Kidney epithelial cell (primary cell): ENCODE results near the gene LDLRAD4. TPM values are rescaled to one million over a fixed set of nuclear protein-coding genes. Genes with fewer than 3 reads are reported as not detected.

Experiments used
- DNase-seq: peaks from one replicate; pipeline ENCODE4 v3.0.0-alpha.2; 2010; ENCODE audit warnings: low read depth
- H3K27me3 ChIP-seq: 2 replicates; pipeline ENCODE4 v1.6.0; 2011; ENCODE audit warnings: low read length; ENCODE audit not compliant: control insufficient read depth, insufficient read depth
- H3K36me3 ChIP-seq: 2 replicates; pipeline ENCODE4 v1.5.1; 2011; ENCODE audit warnings: low read length; ENCODE audit not compliant: control insufficient read depth, insufficient read depth
- H3K4me3 ChIP-seq: 2 replicates; pipeline ENCODE4 v1.5.1; 2011; ENCODE audit warnings: low read depth, mild to moderate bottlenecking, control low read depth, low read length
- total RNA-seq: library from RNA; depleted of rRNA; stranded (reverse); fragments of >200 nt; gene quantifications from 2 replicates; pipeline ENCODE4 v1.2.3, GENCODE V29; 2015
- TF ChIP-seq, protein P1 (sequence below): IDR thresholded peaks from 2 replicates; pipeline ENCODE4 v1.5.1; 2011; ENCODE audit warnings: mild to moderate bottlenecking, moderate library complexity, low read length, control low read depth, inconsistent platforms; ENCODE audit not compliant: insufficient read depth, poor library complexity, severe bottlenecking

The LDLRAD4 gene
- total RNA-seq, 1 donor from 2014 or later = 5.8 TPM

DNA sequence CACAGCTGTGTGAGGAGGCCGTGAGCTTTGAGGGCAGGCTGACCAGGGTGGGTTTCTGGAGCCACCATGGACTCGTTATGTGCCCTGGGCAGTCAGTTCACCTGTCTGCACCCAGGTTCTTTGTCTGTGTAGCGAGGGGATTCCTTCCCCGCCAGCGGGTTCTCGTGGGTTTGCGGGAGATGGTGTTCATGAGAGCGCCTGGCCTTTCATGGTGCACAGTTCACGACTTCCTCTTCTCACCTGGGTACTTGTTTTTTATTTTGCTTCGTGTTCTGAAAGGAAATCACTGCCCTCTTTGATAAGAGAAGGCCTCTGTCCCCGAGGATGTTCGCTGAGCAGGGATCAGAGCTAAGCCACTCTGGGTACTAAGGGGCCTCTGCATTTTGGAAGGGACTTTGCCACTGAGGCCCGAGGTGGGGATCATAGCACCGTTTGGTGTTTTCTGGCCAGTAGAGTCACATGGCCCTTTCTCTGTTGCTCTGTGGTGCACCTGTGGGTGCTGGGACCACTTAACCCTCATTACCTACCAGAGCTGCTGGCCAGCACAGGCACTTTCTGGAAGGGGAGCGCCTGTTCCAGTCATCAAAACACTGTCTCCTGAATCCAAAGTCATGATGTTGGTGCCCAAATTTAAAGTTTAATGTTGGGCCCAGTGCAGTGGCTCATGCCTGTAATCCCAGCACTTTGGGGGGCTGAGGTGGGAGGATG lies 78.5 kb downstream of the LDLRAD4 start:
- TF ChIP-seq, protein P1, sequence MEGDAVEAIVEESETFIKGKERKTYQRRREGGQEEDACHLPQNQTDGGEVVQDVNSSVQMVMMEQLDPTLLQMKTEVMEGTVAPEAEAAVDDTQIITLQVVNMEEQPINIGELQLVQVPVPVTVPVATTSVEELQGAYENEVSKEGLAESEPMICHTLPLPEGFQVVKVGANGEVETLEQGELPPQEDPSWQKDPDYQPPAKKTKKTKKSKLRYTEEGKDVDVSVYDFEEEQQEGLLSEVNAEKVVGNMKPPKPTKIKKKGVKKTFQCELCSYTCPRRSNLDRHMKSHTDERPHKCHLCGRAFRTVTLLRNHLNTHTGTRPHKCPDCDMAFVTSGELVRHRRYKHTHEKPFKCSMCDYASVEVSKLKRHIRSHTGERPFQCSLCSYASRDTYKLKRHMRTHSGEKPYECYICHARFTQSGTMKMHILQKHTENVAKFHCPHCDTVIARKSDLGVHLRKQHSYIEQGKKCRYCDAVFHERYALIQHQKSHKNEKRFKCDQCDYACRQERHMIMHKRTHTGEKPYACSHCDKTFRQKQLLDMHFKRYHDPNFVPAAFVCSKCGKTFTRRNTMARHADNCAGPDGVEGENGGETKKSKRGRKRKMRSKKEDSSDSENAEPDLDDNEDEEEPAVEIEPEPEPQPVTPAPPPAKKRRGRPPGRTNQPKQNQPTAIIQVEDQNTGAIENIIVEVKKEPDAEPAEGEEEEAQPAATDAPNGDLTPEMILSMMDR = no peak
- no peak overlapping the region for H3K4me3 ChIP-seq

DNA sequence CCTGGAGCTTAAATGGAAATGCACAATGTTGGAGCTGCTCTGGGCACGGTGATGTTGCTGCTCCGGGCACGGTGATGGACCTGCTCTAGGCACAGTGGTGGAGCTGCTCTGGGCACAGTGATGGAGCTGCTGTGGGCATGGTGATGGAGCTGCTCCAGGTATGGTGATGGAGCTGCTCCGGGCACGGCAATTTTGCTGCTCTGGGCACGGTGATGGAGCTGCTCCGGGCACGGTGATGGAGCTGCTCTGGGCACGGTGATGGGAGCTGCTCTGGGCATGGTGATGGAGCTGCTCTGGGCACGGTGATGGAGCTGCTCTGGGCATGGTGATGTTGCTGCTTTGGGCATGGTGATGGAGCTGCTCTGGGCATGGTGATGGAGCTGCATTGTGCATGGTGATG lies 79.7 kb downstream of the LDLRAD4 start:
- DNase-seq = no peak
- Histone ChIP-seq H3K27me3 (peaks cover 2% of the 10 kb centered on the region), H3K4me3 (no peak overlapping the region), H3K36me3 (no peaks in the 10 kb centered on the region)
- TF ChIP-seq, protein P1 = no peak

More for the DNA sequence above, 78.5 kb downstream of the LDLRAD4 start:
- DNase-seq = no peak
- Histone ChIP-seq H3K36me3 (no peaks in the 10 kb centered on the region), H3K27me3 (peaks cover 2% of the 10 kb centered on the region)

DNA sequence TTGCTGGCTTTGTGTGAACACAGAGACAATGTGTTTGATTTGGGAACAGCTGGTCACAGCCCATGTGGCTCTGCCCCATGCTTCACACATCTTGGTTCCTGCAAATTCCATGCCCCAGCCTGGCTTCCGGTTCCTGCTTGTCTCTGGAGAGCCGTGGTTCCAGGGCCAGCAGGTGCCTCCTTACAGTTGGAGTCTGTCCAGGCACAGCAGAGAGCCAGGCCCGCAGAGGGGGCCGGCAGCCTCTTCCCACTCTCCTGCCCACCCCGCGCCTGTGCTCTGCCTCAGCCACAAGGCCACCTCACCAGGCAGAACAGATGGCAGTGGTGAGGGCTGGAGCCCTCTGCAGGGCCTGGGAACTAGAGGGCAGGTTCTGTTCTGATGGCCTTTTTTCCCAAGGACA lies 81.5 kb downstream of the LDLRAD4 start:
- DNase-seq = no peak
- H3K36me3 ChIP-seq = no peaks in the 10 kb centered on the region
- peaks cover 2% of the 10 kb centered on the region for H3K27me3 ChIP-seq
- H3K4me3 ChIP-seq = no peak overlapping the region
- TF ChIP-seq, protein P1 = no peak

DNA sequence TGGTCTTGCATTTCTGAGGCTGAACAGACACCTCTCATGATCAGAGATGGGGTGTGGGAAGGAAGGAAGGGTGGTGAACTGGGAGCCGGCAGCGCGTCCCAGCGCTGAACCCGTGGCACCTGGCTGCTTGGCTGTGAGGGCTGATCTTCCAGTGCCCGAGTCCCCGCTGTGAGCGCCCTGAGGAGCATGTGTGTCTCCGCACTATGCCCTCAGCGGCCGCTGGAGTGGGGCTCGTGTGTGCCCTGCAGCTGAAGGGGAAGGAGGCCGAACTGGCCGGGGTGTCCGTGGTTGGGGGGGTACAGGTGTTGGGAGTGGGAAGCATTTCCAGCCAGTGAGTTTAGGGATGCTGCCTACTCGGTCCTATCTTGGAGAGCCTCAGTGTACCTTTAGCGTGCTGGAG lies 82.2 kb downstream of the LDLRAD4 start:
- Histone ChIP-seq H3K4me3 (no peak overlapping the region), H3K36me3 (no peaks in the 10 kb centered on the region), H3K27me3 (peaks cover 2% of the 10 kb centered on the region)
- TF ChIP-seq, protein P1 = no peak
- no peak for DNase-seq

DNA sequence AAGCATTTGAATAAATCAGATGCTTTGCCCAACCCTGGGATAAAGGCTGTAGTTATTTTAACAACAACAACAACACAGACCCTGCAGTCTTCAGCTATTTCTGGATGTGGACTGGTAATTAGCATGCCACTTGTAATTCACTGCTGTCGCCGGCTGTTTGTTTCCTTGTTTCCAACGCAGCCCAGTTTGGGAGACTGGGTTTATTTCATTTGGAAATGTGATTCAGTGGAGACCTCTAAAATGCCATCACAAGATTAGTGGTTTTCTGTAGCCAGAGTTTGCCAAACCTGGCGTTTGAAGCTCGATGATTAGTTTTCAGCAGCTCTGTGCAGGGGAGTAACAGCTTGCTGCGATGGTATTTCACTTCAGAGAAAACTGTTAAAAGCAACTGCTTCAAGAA lies 83.5 kb downstream of the LDLRAD4 start:
- DNase-seq = no peak
- H3K4me3 ChIP-seq = no peak overlapping the region
- no peaks in the 10 kb centered on the region for H3K36me3 ChIP-seq
- TF ChIP-seq, protein P1 = no peak
- H3K27me3 ChIP-seq = peaks cover 1% of the 10 kb centered on the region

DNA sequence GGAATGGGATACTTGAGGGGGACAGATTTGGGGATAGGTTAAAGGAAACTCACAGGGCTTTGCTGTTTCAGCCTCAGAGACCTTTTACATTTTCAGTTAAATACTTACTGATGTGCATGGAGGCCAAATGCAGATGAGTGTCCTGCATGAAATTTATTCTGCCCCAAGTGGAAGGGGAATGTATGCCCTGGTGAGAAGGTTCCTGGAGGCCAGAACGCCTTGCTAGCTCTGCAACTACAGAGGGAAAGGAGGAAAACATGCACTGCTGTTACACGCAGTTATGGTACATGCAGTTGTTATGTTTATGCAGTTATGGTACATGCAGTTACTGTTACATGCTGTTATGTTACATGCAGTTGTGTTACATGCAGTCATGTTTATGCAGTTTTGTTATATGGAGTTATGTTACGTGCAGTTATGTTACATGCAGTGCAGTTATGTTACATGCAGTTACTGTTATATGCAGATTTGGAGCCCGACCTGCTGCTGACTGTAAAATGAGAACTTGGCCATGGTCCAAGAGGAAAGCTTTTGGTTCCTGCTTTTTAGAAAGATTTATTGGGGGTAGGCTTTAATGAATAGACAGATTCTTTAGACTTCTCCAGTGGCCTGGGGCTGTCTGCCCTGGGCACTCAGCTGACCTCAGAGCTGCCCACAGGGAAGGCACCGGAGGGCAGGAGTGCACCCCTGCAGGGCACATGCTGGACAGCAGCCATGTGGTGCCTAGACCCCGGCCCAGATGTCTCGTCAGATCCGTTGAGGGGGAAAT lies 84.1 kb downstream of the LDLRAD4 start:
- no peaks in the 10 kb centered on the region for H3K27me3 ChIP-seq

More for the DNA sequence above, 84.1 kb downstream of the LDLRAD4 start:
- no peak overlapping the region for H3K4me3 ChIP-seq
- DNase-seq = no peak
- TF ChIP-seq, protein P1 = no peak
- no peaks in the 10 kb centered on the region for H3K36me3 ChIP-seq
